Frontal cortex (tissue), 4 donors: ENCODE results near the gene KRTAP10-2. TPM values are rescaled to one million over a fixed set of nuclear protein-coding genes. Genes with fewer than 3 reads are reported as not detected.
"Not testable (repeated sequence)": the region's sequence is repeated elsewhere in the genome, so short reads cannot be mapped to it uniquely, and the experiment has no call there.

Source experiments
- DNase-seq, 2 donors: peaks; one replicate each; pipeline ENCODE4 v3.0.0; 2012; ENCODE audit warnings: low spot score in 2 of 2
- FAIRE-seq: peaks from 2 replicates; lab custom pipeline; 2012; peaks lifted over from hg19 to GRCh38; lab: Jason Lieb, UNC
- total RNA-seq: library from RNA; depleted of rRNA; stranded (reverse); fragments of >200 nt; gene quantifications from one replicate; pipeline ENCODE4 v1.2.3, GENCODE V29; 2014
- donor health status: control.
- donor health status: control.
- donor health status: control.

The KRTAP10-2 gene
- total RNA-seq, 1 donor from 2014 or later = not detected

- no peak for DNase-seq
- FAIRE-seq = no peak
Observed at GRCh38 chr21:44583800-44584147, 32.5 kb upstream of the KRTAP10-2 start.

- no peak for FAIRE-seq
Observed at GRCh38 chr21:44583089-44583799, 31.9 kb upstream of the KRTAP10-2 start.

GRCh38 chr21:44582055-44582454 lies 30.8 kb upstream of the KRTAP10-2 start:
- no peak for FAIRE-seq
- DNase-seq = no peak

More at GRCh38 chr21:44583089-44583799, 31.9 kb upstream of the KRTAP10-2 start:
- no peak for DNase-seq

- no peak for FAIRE-seq
- no peak for DNase-seq
Observed at GRCh38 chr21:44581158-44581557, 29.9 kb upstream of the KRTAP10-2 start.

GRCh38 chr21:44580231-44580821 lies 29.0 kb upstream of the KRTAP10-2 start, which contains the start of gene KRTAP10-5:
KRTAP10-5 (minus strand) TSS chr21:44580604; CDS start chr21:44580578, 26 bp downstream.
- not testable (repeated sequence) for FAIRE-seq

GRCh38 chr21:44579833-44580144 lies 28.5 kb upstream of the KRTAP10-2 start:
- FAIRE-seq (no peak), DNase-seq (no peak)

More at GRCh38 chr21:44580231-44580821, 29.0 kb upstream of the KRTAP10-2 start, which contains the start of gene KRTAP10-5:
- not testable (repeated sequence) for DNase-seq

GRCh38 chr21:44579056-44579832 lies 27.9 kb upstream of the KRTAP10-2 start:
- FAIRE-seq (no peak), DNase-seq (no peak)

- DNase-seq = no peak
- FAIRE-seq = no peak
Observed at GRCh38 chr21:44578371-44579055, 27.2 kb upstream of the KRTAP10-2 start.

- DNase-seq (no peak), FAIRE-seq (no peak)
Observed at GRCh38 chr21:44576025-44576420, 24.7 kb upstream of the KRTAP10-2 start.

GRCh38 chr21:44575307-44576024 lies 24.2 kb upstream of the KRTAP10-2 start:
- DNase-seq (no peak), FAIRE-seq (no peak)

GRCh38 chr21:44574457-44575306 lies 23.4 kb upstream of the KRTAP10-2 start:
- DNase-seq (no peak), FAIRE-seq (no peak)

- FAIRE-seq, DNase-seq: not testable (repeated sequence)
Observed at GRCh38 chr21:44573630-44574456, 22.5 kb upstream of the KRTAP10-2 start, which contains the start of gene KRTAP10-4. KRTAP10-4 (plus strand) TSS chr21:44573729; CDS start chr21:44573759, 30 bp downstream.

GRCh38 chr21:44572959-44573583 lies 21.8 kb upstream of the KRTAP10-2 start:
- DNase-seq (peak in 1 of 2 donors; percentile 36), FAIRE-seq (no peak)

GRCh38 chr21:44571844-44572782 lies 20.8 kb upstream of the KRTAP10-2 start:
- DNase-seq = no peak
- no peak for FAIRE-seq

- DNase-seq (no peak), FAIRE-seq (no peak)
Observed at GRCh38 chr21:44571296-44571695, 20.0 kb upstream of the KRTAP10-2 start.

GRCh38 chr21:44569861-44570517 lies 18.7 kb upstream of the KRTAP10-2 start:
- FAIRE-seq (no peak), DNase-seq (no peak)
